IMR-90 (cell line): ENCODE results near the gene SIM2.

ENCODE experiments used
- BHLHE40 ChIP-seq: fragments of 150-350 bp; IDR thresholded peaks from 2 replicates; pipeline ENCODE4 v1.6.1; 2016; ENCODE audit warnings: mild to moderate bottlenecking, low read depth, low read length
- CEBPB ChIP-seq: IDR thresholded peaks from 2 replicates; pipeline ENCODE4 v1.6.1; 2012; ENCODE audit warnings: low read depth, low read length, improper control_type of control experiment
- FOS ChIP-seq: fragments of 150-350 bp; IDR thresholded peaks from 2 replicates; pipeline ENCODE4 v1.6.1; 2016; ENCODE audit warnings: low read depth, low read length
- MAFK ChIP-seq: IDR thresholded peaks from 2 replicates; pipeline ENCODE4 v1.6.1; 2012; ENCODE audit warnings: low read depth, low read length, improper control_type of control experiment
- POLR2A ChIP-seq: IDR thresholded peaks from 2 replicates; pipeline ENCODE4 v1.6.1; 2012; ENCODE audit warnings: mild to moderate bottlenecking, low read depth, low read length
- RAD21 ChIP-seq: IDR thresholded peaks from 2 replicates; pipeline ENCODE4 v1.6.1; 2012; ENCODE audit warnings: low read length, improper control_type of control experiment
- RCOR1 ChIP-seq: IDR thresholded peaks from 2 replicates; pipeline ENCODE4 v1.6.1; 2012; ENCODE audit warnings: mild to moderate bottlenecking, low read length, improper control_type of control experiment; ENCODE audit not compliant: insufficient replicate concordance
- TF ChIP-seq, protein P1 (sequence below): conservative IDR thresholded peaks from 2 replicates; pipeline ENCODE4 v1.5.1; 2012; ENCODE audit warnings: mild to moderate bottlenecking, low read depth, low read length, improper control_type of control experiment
- TF ChIP-seq, protein P2 (sequence below): fragments of 150-350 bp; IDR thresholded peaks from 2 replicates; pipeline ENCODE4 v1.6.1; 2016; ENCODE audit warnings: low read depth, mild to moderate bottlenecking, low read length, moderate library complexity, borderline replicate concordance

DNA sequence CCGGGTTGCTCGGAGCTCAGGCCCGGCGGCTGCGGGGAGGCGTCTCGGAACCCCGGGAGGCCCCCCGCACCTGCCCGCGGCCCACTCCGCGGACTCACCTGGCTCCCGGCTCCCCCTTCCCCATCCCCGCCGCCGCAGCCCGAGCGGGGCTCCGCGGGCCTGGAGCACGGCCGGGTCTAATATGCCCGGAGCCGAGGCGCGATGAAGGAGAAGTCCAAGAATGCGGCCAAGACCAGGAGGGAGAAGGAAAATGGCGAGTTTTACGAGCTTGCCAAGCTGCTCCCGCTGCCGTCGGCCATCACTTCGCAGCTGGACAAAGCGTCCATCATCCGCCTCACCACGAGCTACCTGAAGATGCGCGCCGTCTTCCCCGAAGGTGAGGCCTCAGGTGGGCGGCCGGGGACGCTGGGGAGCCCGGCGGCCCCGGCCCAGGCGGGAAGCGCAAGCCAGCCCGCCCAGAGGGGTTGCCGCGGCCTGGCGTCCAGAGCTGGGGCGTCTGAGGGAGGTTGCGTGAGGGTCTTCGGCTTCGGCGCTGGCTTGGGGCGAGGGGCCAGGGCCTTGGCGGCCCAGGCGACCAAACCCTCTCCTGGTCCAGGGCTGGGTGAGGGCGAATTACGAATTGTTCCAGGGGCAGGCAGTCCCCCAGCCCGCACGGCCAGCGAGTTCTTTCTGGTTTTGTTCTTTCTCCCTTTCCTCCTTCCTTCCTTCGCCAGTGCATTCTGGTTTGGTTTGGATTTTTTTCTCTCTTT lies 805 bp downstream of the SIM2 start:
- TF ChIP-seq, protein P1, sequence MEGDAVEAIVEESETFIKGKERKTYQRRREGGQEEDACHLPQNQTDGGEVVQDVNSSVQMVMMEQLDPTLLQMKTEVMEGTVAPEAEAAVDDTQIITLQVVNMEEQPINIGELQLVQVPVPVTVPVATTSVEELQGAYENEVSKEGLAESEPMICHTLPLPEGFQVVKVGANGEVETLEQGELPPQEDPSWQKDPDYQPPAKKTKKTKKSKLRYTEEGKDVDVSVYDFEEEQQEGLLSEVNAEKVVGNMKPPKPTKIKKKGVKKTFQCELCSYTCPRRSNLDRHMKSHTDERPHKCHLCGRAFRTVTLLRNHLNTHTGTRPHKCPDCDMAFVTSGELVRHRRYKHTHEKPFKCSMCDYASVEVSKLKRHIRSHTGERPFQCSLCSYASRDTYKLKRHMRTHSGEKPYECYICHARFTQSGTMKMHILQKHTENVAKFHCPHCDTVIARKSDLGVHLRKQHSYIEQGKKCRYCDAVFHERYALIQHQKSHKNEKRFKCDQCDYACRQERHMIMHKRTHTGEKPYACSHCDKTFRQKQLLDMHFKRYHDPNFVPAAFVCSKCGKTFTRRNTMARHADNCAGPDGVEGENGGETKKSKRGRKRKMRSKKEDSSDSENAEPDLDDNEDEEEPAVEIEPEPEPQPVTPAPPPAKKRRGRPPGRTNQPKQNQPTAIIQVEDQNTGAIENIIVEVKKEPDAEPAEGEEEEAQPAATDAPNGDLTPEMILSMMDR = no peak
- TF ChIP-seq RAD21 (no peak), BHLHE40 (no peak), POLR2A (no peak), MAFK (no peak), FOS (no peak), CEBPB (no peak), RCOR1 (no peak)
- TF ChIP-seq, protein P2, sequence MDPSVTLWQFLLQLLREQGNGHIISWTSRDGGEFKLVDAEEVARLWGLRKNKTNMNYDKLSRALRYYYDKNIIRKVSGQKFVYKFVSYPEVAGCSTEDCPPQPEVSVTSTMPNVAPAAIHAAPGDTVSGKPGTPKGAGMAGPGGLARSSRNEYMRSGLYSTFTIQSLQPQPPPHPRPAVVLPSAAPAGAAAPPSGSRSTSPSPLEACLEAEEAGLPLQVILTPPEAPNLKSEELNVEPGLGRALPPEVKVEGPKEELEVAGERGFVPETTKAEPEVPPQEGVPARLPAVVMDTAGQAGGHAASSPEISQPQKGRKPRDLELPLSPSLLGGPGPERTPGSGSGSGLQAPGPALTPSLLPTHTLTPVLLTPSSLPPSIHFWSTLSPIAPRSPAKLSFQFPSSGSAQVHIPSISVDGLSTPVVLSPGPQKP = no peak
